HG03342 (cell line): ENCODE data around the gene DEF6.

Source experiments
- ATAC-seq: cut with Tn5 transposase; IDR thresholded peaks from one replicate; pipeline ENCODE4 v1.9.1; 2021; ENCODE audit warnings: mild to moderate bottlenecking, moderate library complexity; ENCODE audit not compliant: unreplicated experiment

DEF6 gene

DNA sequence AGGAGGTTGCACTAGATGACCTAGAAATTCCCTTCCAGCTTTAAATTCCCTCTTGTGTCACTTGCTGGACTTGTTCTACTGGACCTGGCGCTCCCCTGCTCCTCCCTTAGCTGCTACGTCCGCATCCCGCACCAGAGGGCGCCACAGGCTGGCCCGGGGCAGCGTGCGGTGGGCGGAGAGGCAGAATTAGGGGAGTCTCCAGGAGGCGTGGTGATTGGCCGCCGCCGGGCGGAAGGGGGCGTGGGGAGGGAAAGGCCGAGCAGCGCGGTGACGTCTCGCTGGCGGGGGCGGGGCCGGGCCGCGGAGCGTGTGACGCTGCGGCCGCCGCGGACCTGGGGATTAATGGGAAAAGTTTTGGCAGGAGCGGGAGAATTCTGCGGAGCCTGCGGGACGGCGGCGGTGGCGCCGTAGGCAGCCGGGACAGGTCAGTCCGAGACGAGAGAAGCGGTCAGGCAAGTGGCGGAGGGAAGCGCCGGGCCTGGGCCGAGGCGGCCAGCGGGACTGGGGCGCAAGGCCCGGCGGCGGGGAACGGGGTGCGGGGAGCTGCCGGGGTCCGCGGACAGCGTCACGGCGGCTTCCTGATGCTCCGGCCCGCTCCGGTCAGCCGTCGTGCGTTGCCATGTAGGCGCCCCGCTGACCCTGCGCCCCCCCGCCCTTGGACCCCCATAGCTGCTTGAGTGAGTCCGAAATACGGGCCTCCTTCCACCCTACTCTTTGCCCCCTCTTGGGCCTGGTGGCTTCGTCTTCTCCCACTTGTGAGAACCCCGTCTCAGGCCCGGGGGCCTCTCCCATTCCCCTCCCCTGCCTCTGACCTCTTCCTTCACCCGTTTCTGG, 44.9 kb downstream of the DEF6 start, which contains the start of gene PPARD:
Gene PPARD, plus strand, starts transcription at position 301 of the 834 bp plus-strand sequence. CDS start 68,530 bp downstream, outside the sequence.
- ATAC-seq = peak; percentile 96

DNA sequence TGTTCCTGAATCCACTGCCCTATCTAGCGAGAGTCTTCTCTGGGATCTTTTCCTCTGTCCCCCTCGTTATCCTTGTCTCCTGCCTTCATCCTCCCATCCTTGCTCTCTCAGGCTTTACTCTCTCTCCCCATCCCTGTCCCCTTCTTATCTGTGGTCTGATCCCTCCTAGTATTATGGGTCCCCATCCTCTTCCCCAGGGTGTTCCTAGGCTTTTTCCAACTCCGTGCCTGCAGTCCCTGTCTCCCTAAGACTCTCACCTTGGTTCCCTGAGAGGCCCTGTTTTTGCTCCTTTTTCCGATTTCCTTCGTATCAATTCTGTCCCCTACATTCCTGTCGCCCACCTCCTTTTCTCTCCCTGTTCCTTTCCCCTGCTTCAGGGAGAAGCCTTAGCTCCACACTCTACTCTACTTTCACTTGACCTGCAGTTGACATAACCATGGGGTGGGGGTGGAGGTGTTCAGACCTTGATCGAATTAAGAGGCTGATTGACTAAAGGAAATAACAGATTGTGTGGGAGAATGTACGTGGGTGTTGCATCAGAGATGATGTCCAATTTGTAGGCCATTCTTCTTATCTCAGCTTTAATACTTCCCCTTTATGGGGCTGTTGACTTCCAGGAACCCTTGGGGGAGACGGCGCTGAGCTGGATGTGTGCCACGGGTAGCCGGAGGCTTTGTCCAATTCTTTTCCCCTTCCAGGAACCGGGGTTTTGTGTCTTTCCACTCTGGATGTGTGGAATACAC, 45.6 kb downstream of the DEF6 start:
- no peak for ATAC-seq

DNA sequence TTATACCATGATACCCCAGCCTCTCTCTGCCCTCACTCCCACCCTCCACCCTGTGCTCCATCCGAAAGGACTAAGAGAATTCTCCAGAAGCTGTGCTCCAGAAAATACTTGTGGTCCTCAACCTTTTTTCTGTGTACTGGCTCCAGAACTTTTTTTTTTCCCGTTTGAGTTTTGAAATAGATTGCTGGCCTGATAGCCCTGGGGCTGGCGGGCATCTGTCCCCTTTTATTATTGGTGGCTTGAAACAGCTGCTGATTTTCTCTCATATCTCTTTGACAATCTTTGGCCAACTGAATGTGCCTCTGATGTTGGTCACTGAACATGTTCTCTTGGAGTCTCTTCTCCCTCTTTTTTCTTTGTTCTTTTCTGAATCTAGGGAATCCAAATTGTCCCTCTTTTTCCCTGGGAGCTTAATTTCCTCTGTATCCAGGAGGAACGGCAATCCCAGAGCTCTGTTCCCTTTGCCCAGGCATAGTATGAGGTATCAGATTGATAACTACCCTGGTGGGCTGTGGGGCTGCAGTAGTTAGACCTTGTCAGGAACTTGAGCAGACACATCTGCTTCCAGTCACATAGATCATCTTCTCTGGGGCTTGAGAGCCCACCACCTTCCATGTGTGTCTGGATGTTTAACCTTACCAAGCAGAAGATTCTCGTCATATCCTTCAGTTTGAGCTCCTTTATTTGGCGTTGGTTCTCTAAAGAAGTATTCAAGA, 46.4 kb downstream of the DEF6 start:
- ATAC-seq = no peak

DNA sequence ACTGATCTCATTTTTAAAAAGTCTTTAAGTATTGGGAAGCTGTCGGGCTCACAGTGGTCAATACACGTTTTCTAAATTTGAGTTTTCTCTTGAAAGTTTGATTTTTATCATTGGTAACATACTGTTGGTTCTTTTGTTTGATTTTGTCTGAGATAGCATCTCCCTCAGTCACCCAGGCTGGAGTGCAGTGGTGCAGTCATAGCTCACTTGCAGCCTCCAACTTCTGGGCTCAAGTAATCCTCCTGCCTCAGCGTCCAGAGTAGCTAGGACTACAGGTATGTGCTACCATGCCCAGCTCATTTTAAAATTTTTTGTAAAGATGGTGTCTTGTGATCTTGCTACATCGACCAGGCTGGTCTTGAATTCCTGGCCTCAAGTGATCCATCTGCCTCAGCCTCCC, 53.8 kb downstream of the DEF6 start:
- no peak for ATAC-seq

DNA sequence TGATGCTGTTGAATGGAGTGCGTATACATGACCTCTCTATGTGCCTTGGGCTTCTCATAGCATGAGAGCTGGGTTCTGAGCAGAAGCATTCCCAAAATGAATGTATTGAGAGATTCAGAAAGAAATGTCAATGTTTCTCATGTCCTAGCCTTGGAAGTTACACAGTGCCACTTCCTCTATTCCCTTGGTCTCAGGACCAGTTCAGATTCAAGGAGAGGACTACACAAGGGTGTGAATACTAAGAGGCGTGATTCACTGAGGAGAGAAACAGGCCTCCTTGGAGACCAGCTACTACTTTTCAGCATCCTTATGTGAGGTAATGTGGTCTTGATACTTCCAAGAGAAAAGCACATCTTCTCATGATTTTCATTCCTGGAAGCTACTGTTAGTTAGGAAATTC, 55.1 kb downstream of the DEF6 start:
- no peak for ATAC-seq

DNA sequence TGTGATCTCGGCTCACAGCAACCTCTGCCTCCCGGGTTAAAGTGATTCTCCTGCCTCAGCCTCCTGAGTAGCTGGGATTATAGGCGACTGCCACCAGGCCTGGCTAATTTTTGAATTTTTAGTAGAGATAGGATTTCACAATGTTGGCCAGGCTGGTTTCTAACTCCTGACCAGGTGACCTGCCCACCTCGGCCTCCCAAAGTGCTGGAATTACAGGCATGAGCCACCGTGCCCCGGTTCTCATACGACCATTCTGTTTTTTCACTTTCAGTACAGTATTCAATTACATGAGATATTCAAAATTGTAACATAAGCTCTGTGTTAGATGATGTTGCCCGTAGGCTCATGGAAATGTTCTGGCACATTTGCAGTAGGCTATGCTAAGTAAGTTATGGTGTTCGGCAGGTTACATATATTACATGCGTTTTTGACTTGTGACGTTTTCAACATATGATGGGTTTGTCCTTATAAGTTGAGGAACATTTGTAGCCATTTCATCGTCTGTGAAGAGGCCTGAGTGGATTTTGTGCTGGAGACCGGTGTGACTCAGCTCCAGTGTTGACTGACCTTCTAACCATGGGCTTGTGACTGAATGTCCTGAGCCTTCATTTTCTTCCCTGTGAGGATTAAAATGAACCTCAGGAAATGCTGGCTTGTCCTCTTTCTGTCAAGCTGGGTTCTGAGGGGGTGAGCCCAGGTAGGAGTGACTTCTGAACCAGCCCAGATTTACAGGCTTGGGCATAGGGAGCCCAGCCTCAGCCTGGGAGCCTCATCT, 56.9 kb downstream of the DEF6 start:
- ATAC-seq = no peak

DNA sequence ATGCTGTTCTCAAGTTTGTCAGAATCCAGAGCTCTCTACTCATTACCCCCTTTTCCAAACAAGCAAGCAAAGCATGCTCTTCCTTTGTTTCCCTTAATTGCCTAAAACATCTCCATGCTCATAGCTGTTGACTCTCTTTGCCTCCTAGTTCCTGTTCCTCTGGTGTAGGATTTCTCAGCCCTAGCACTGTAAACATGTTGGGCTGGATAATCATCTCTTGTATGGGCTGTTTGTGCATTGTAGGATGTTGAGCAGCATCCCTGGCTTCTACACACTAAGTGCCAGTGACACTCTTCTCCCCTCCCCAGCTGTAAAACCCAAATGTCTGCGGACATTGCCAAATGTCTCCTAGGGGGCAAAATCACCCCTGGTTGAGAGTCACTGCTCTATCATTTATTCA, 58.8 kb downstream of the DEF6 start:
- no peak for ATAC-seq

DNA sequence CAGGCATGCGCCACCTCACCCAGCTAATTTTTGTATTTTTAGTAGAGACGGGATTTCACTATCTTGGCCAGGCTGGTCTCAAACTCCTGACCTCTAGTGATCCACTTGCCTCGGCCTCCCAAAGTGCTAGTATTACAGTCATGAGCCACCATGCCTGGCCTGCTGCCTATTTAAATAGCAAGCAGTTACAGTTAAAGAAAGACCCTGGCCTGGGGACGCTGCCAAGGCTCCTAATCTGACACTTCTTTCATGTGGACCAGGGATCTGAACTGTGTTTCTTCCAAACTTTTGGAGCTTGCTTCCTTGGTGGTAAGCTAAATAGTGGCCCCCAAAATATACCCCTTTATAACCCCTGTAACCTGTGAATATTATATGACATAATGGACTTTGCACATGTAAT, 60.1 kb downstream of the DEF6 start:
- no peak for ATAC-seq

DNA sequence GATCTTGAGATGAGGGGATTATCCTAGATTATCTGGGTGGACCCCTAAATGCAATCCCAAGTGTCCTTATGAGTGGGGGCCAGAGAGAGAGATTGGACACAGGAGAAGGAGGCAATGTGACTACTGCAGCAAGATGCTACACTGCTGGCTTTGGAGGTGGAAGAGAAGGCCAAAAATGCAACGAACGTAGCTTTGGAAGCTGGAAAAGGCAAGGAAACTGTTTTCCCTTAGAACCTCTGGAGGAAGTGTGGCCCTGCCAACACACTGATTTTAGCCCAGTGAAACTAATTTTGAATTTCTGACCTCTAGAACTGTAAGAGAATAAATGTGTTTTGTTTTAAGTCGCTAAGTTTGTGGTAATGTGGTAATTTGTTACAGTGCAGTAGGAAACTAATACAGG, 60.5 kb downstream of the DEF6 start:
- ATAC-seq = no peak

DNA sequence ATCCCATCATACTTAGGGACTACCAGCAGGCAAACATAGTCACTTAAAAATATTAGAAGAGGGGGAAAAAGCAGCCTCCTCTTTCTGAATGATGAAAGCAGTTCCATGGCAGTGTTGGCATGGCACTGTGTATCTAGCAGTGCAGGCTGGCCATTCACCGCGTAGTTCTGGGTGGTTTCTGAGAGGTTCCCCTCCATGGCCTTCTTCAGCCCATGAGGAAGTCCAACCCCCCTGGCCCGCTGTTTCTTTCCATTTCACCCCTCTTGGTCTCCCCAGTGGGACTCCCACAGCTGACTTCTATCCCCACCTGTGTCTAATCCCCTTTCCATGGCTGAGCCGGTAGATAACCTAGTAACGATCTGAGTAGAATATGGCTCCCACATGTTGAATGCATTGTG, 61.7 kb downstream of the DEF6 start:
- ATAC-seq = no peak

DNA sequence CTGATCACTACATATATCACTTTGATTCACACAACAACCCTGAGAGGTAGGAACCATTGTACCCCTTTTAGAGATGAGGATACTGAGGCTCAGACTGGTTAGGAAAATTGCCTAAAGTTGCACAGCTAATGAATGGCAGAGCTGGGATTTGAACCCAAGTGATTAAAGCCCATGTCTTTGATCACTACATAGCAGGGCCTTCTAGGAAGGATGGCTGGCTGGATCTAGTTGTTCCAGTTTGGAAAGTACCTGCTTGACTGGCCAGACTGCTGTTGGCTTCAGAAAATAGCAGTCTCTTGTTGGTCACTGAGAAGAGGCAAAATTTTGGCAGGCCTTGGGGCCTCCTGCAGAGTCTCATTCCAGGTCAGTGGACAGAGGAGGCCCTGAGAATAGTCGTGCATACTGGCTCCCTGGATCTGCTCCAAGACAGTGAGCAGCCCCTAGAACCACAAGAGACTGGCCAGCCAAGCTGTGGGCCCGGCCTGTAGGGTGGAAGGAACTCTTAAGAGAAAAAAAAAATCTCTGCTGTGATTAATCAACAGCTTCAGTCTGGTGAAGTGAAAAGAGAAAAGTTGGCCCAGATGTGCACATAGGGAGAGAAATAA, 62.2 kb downstream of the DEF6 start:
- no peak for ATAC-seq

DNA sequence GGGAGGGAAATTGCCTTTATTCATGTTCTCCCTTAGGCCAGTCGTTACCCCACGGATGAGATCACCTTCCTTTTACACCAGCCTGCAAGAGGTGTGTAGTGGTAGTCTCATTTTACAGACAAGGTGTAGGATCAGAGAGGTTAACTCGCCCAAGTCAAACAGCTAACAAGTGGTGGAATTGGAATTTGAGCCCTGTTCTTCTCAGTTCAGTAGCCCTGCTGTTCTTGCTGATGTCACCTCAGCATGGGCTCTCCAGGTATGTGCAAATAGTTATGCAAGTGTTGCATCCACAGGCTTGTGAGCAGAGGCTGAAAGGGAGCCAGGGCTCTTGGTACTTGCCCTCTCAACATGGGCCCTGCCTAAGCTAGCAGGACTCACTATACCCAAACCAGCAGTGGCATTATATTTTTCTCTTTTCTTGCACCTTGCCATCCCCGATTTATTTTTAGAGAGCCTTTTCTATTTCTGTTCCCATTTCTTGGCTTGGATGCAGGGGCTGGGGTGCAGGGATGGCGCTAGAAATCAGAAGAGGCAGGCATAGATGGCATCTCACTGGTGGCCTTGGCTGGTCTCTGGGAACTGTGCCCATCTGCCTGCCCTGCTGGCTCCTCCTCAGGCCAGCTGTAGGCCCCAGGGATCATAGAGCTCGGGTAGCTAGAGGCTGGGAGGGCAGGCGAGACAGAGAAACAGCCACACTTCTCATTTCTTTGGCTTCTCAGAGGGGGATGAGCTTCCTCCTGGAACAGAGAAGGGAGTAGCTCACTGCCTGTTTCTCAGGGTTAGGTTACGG, 62.9 kb downstream of the DEF6 start:
- ATAC-seq = no peak

DNA sequence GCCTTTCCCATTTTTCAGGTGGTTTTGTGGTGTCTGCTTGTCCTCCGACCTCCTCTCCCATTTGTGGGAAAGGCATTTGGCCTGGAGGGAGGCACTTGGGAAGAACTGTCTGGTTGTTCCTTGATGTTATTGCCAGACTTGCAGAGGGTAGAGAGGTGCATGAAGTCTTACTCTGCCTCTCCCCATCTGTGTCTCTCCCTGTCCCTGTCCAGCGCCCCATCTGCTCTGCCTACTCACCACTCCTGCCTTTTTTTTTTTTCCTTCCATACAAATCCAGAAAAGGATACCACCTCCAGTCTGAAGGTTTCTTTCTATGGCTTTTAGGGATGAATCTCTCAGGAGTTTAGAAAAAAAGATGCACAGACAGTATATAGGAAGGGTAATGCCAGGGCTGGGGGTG, 64.6 kb downstream of the DEF6 start:
- no peak for ATAC-seq

DNA sequence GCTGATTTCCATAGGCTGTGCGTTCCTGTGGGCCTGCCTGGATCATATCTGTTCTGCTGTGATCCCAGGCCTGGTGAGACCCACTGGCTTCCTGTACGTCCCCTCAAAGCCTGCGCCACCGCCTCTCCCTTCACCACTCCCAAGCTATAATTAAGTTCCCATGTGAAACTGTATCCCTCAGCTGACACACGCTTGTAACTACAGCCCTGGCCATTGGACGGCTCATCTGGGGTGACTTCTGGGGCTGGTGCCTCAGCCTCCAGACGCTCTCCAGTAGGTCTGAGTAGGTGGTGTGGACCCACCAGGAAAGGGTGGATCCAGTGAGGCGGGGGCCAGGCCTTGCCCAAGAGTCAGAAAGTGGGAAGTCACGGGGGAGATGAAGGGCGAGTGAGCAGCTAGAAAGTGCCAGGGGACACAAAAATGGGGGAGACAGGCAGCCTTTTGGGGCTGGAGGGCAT, 65.7 kb downstream of the DEF6 start:
- ATAC-seq = no peak

DNA sequence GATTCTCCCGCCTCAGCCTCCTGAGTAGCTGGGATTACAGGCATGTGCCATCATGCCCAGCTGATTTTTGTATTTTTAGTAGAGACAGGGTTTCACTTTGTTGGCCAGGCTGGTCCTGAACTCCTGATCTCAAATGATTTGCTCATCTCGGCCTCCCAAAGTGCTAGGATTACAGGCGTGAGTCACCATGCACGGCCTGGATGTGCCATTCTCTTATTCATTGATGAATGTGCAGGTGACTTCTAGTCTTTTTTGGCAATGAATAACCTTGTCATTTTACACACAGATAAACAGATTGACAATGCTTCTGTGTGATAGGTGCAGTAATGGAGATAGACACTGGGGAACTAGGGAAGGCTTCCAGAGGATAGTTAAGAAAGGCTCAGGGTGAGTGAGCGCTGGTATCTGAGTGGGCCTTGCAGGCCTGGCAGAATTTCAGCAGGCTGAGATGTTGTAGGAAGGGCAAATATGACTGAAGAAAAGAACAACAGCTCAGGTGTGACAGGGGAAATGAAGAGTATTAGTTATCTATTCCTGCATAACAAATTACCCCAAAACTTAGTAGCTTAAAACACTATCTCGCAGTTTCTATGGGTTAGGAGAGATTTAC, 68.1 kb downstream of the DEF6 start:
- no peak for ATAC-seq

DNA sequence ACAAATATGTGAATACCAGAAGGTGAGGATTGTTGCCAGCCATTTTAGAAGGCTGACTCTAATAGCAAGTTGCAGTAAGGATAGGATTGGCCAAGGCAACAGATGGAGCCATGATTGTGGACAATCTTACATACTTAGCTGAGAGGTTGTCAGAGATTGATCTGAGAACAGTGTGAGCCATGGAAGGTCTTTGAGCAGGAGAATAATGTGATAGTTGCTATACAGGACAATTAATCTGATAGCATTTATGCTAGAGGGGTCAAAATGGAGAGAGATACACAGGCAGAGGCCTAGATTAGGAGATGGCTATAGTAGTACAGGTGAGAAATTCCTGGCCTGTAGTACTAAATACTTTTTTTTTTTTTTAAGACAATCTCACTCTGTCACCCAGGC, 68.6 kb downstream of the DEF6 start:
- ATAC-seq = no peak

DNA sequence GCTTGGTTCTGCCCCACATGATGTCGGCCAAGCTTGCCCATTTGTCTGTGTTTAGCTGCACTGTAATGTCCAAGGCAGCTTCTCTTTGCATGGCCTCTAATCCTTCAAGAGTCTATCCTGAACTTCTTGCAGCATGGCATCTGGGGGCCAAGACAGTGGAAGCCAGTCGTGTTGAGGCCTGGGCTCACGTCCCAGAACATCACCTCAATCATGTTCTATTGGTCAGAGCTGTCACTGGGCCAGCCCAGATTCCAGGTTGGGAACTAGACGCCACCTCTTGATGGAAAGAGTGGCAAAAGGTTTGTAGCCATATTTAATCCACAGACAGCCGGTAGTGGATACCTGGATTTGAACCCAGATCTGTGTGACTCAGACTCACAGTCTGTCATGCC, 70.0 kb downstream of the DEF6 start:
- no peak for ATAC-seq

DNA sequence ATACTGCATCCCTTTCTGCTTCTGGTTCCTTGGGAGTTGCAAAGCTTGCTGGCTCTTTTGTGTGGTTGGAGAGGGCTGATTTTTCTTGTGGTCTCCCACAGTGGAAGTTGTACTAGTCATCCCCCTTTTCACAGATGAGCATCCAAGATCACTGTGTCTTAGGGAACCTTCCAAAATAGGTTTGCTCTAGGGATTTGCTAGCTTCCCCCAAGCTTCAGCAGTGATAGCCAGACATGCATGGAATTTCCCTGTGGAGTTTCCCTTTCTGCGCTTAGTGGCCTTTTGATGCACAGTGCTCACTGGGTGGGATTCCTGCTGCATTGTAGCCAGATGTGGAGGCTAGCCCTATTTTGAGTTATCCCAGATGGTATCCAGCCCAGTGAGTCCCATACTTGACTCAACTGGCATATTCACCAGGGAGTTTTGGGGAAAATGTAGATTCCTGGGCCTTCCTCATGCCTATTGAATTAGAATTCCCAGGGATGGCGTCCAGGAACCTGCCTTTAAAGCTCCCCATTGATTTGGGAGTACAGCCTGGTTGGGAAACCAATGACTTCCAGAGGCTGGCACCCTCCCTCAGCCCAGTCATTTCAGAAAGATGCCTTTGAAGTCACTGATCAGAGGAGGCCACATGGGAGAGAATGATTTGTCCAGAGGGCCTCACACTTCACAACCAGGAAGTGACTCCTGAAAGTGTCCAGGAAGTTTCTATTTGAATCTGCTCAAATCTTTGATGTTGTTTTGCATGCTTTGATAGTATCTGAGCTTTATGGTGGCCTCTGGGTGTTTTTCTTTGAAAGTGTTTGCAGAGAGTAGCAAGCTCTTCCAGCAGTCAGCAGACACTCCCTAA, 70.6 kb downstream of the DEF6 start:
- no peak for ATAC-seq
